Measurements from ENCODE around the gene NRXN3.

Gene NRXN3

GRCh38 chr14:78319406-78319805, 149.2 kb downstream of the NRXN3 start:
- DNase-seq (ENCODE audit: low read depth in 1 of 2, low spot score in 1 of 2) = no peak

- DNase-seq (ENCODE audit: low read depth in 1 of 2, low spot score in 1 of 2) = no peak
These were observed 149.9 kb downstream of the NRXN3 start for GRCh38 chr14:78319887-78320635.

- DNase-seq (ENCODE audit: low read depth in 1 of 2, low spot score in 1 of 2) = no peak
These were observed 154.2 kb downstream of the NRXN3 start for GRCh38 chr14:78324353-78324752.

- DNase-seq (ENCODE audit: low read depth in 1 of 2, low spot score in 1 of 2) = no peak
These were observed 155.7 kb downstream of the NRXN3 start for GRCh38 chr14:78325911-78326310.

- DNase-seq (ENCODE audit: low read depth in 1 of 2, low spot score in 1 of 2) = no peak
These were observed 157.5 kb downstream of the NRXN3 start for GRCh38 chr14:78327426-78328221.

- DNase-seq (ENCODE audit: low read depth in 1 of 2, low spot score in 1 of 2) = no peak
These were observed 159.2 kb downstream of the NRXN3 start for GRCh38 chr14:78329371-78329770.

- DNase-seq (ENCODE audit: low read depth in 1 of 2, low spot score in 1 of 2) = no peak
These were observed 165.4 kb downstream of the NRXN3 start for GRCh38 chr14:78335531-78335930.

GRCh38 chr14:78340250-78340649, 170.1 kb downstream of the NRXN3 start:
- DNase-seq (ENCODE audit: low read depth in 1 of 2, low spot score in 1 of 2) = no peak

GRCh38 chr14:78341827-78342389, 171.7 kb downstream of the NRXN3 start:
- no peak for DNase-seq (ENCODE audit: low read depth in 1 of 2, low spot score in 1 of 2)

GRCh38 chr14:78342879-78343278, 172.7 kb downstream of the NRXN3 start:
- no peak for DNase-seq (ENCODE audit: low read depth in 1 of 2, low spot score in 1 of 2)

- no peak for DNase-seq (ENCODE audit: low read depth in 1 of 2, low spot score in 1 of 2)
These were observed 174.1 kb downstream of the NRXN3 start for GRCh38 chr14:78344290-78344689.

- no peak for DNase-seq (ENCODE audit: low read depth in 1 of 2, low spot score in 1 of 2)
These were observed 175.1 kb downstream of the NRXN3 start for GRCh38 chr14:78345131-78345744.

GRCh38 chr14:78346747-78347146, 176.6 kb downstream of the NRXN3 start:
- no peak for DNase-seq (ENCODE audit: low read depth in 1 of 2, low spot score in 1 of 2)

GRCh38 chr14:78355109-78355508, 184.9 kb downstream of the NRXN3 start:
- no peak for DNase-seq (ENCODE audit: low read depth in 1 of 2, low spot score in 1 of 2)

GRCh38 chr14:78356391-78356790, 186.2 kb downstream of the NRXN3 start:
- DNase-seq (ENCODE audit: low read depth in 1 of 2, low spot score in 1 of 2) = no peak

GRCh38 chr14:78358591-78358990, 188.4 kb downstream of the NRXN3 start:
- DNase-seq (ENCODE audit: low read depth in 1 of 2, low spot score in 1 of 2) = no peak

GRCh38 chr14:78359581-78359980, 189.4 kb downstream of the NRXN3 start:
- DNase-seq (ENCODE audit: low read depth in 1 of 2, low spot score in 1 of 2) = no peak

- no peak for DNase-seq (ENCODE audit: low read depth in 1 of 2, low spot score in 1 of 2)
These were observed 192.8 kb downstream of the NRXN3 start for GRCh38 chr14:78363008-78363407.

GRCh38 chr14:78367355-78367754, 197.2 kb downstream of the NRXN3 start:
- DNase-seq (ENCODE audit: low read depth in 1 of 2, low spot score in 1 of 2) = no peak

GRCh38 chr14:78383060-78383459, 212.9 kb downstream of the NRXN3 start:
- DNase-seq (ENCODE audit: low read depth in 1 of 2, low spot score in 1 of 2) = no peak

GRCh38 chr14:78398216-78398615, 228.0 kb downstream of the NRXN3 start:
- DNase-seq (ENCODE audit: low read depth in 1 of 2, low spot score in 1 of 2) = no peak

Data from activated CD4-positive, alpha-beta T cell treated with anti-CD3 and anti-CD28 coated beads, Interleukin-2, amount 50 U/mL, for 24 hours (primary cell).